ENCODE results near the gene HYLS1.
"Not testable (repeated sequence)": the region's sequence is repeated elsewhere in the genome, so short reads cannot be mapped to it uniquely, and the experiment has no call there.

Gene HYLS1

DNA sequence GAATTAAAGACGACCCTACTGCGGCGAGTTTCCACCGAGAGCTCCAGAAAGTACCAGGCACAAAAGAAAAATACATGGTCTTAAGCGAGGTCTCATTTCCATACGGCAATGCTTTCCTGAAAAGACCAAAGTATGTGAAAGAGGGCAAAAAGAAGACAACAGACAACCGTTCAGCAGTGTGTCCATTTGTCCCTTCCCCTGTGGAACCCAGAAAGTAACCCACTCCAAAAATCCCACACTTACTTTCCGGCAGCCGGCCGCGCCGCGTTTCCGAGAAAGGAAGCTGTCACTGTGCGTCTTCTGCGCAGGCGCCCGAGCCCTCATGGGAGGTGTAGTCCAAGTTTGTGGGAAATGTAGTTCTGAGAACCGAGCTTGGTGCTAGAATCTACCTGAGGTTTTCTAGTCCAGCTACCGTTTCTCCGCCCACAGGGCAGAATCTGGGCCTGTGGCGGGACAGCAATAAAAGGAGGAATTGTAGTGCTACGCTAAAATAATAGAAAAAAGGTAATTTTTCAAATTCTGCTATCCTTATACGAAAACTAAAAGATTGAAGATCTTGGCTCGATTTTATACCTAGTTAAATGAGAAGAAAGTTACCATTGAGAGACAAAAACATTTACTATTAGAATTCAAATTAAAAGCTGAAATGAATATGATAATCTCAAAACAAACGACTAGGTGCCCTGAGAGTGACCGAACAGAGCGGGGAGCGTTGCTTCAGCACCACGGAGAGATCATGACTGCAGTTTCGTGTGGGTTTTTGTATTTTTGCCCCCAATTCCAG, 15.7 kb downstream of the HYLS1 start, which contains the start of gene PUS3:
Gene PUS3, minus strand, starts transcription at position 280 of the 784 bp plus-strand sequence. CDS start 6,922 bp downstream, outside the sequence.
- DNase-seq (ENCODE audit: low read depth, low spot score) = peak; percentile 84

DNA sequence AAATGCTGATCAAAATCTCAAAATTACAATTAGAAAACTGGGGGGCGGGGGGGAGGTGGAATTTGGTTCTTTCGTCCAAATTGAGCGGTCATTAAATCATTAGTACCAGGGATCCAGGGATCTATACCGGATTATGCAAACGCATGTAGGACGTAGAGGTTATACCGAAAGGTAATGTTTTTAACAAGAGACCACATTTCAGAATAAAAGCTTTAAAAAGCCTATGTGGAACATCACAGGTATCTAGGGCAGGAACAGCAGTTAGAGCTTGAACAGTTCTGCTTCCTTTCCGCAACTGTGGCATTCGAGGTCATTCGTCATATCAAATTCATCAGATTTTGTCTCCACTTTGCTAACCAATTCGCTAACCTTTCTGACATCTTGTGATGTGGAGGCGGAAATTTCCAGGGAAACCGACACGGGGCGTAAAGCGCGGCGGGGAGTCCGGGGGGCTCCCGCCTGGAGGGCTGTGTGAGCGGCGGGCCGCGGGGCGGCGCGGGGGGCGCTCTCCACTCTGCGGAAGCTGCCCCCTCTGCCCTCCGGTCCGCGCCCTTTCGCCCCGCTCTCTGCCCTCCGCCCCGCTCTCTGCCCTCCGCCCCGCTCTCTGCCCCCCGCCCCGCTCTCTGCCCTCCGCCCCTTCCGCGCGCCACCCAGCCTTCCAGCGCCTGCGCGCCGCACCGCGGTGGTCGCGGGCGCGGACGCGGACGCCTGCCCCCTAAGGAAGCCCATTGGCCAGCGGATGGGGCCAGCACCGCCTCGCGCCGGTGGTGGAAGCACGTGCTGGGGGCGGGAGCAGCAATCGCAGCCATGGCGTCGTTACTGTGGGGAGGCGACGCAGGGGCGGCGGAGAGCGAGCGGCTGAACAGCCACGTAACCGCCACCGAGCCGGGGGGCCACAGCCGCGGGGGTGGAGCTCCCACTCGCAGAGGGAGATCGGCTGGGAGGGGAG, 16.5 kb downstream of the HYLS1 start, which contains the start of gene DDX25:
Gene DDX25, plus strand, starts transcription at position 798 of the 949 bp plus-strand sequence. Its CDS starts 10 bp downstream, at position 808.
- peak; percentile 61 for DNase-seq (ENCODE audit: low read depth, low spot score)

DNA sequence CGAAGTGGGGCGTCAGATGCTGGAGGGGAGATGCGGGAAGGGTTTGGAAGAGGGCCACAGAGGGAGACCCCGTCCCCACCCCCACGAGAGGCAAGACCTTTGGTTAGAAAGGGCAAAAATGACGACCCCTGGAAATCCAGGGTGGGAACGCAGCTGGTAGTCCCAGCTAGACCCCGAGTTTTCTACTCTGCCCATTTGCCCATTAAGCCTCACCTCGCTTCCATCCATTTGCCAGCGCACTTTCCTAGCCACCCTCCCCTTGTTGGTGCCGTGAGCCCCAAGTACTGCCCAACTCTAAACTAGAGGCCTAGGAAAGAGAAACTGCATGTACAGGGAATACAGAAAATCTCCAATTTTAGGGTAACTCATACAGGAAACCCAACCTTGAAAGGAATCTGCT, 17.2 kb downstream of the HYLS1 start:
- no peak for DNase-seq (ENCODE audit: low read depth, low spot score)

DNA sequence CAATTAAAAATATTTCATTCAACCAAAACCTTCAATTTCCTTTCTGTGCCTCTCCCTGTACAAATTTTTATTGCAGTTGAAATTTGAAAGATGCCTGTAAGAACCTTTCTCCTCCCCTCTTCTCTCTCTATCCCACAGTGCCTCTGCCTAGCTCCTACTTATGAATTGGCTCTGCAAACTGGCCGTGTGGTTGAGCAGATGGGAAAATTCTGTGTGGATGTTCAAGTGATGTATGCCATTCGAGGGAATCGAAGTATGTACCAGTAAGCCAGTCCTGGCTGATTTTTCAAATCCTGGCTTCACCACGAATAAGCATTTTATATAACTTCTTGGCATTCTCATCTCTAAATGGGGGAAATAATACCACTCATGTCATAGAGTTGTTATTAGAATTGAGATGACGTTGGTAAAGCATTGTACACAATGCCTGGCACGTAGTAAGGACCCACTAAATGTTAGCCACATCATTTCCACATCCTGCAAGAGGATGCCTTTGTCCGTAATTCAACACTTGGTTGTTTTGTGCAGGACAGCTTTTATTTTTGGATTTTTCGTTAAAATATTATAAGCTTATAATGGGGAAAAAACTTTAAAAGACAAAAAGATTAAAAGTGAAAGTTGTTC, 22.9 kb downstream of the HYLS1 start:
- no peak for DNase-seq (ENCODE audit: low read depth, low spot score)

DNA sequence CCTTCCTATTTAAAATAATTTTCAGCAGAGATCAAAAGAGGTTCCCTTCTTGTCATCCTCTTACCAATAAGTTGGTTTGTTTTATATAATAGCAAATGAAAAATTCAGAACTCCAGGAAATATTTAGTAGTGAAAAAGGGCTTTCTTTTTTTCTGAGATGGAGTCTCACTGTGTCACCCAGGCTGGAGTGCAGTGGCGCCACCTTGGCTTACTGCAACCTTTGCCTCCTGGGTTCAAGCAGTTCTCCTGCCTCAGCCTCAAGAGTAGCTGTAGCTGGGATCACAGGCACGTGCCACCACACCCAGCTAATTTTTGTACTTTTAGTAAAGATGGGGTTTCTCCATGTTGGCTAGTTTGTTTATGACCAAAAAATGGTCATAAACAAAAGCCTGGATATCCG, 27.1 kb downstream of the HYLS1 start:
- not testable (repeated sequence) for DNase-seq (ENCODE audit: low read depth, low spot score)

DNA sequence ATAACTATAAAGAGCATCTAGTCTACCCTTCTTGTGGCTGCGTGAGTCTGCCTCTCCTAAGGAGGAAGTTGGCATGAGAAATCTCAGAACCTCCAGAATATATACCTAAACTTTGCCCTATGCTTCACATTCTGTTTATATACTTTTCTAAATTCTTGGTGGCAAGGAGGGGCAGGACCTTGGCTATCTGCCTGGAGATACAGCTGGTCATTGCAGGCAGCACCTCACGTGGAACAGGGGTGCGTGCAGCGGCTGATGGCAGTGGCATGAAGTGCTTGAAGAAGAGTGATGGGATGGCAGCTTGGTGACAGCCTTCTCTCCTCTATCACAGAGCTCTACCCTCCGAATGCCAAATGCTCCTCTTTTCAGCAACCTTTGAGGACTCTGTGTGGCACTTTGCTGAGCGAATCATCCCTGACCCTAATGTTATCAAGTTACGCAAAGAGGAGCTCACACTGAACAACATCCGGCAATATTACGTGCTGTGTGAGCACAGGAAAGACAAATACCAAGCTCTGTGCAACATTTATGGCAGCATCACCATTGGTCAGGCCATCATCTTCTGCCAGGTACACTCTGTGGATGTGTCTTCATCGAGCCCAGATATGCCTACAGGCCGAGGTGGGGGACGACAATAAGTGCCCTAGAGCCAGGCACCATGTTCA, 29.3 kb downstream of the HYLS1 start:
- DNase-seq (ENCODE audit: low read depth, low spot score) = no peak

DNA sequence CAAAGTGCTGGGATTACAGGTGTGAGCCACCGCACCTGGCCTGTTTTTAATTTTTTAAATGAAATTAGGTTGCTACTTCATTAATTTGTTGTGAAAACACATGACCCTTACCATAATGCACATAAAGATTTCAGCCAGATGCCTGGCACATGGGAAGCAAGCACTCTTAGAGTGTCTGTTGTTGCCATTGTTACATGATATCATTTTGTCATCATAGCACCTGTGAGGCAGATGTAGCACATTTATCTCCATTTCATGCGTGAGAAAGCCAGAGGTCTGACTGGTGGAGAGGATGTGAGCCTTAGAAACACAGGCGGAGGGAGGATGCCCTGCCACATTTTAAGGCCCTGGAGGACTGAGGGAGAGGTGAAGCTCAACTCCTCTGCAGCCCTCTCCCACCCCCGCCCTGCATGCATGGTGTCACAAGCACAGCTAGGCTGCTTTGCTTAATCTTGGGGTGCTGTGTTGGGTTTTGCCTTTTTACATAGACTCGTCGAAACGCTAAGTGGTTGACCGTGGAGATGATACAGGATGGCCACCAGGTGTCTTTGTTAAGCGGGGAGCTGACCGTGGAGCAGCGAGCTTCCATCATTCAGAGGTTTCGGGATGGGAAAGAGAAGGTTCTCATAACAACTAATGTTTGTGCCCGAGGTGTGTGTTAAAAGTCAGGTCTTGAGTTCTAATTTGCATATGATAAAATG, 30.8 kb downstream of the HYLS1 start:
- no peak for DNase-seq (ENCODE audit: low read depth, low spot score)

DNA sequence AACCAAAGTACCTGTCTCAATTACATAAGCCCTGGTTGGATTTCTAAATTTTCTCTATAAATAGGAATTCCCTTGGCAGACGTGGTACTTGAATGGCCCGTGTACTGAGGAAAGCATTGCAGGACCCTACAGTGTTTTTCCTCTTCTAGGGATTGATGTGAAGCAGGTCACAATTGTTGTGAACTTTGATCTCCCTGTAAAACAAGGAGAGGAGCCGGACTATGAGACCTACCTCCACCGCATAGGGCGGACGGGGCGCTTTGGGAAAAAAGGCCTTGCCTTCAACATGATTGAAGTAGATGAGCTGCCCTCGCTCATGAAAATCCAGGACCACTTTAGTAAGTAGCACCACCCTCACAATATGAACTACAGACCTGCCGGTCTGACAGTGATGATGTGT, 33.6 kb downstream of the HYLS1 start:
- no peak for DNase-seq (ENCODE audit: low read depth, low spot score)

DNA sequence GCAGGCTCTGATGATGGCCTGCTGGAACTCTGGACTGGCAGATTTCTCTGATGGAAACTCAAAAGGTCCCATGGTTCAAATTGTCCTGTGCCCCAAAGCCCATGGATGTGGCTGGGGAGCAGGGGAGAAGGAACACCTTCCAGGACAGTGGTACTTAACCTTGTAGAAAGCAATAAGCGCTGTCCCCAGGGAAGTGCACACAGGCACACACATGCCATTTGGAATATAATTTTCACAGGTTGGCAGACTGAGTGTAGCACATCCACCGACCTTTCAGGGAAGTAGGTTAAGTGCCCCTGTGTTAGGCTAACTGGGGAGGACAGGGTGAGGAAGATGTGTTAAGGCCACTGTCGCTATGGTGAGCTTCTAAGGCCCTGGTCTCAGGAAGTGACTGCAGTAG, 34.7 kb downstream of the HYLS1 start:
- no peak for DNase-seq (ENCODE audit: low read depth, low spot score)

DNA sequence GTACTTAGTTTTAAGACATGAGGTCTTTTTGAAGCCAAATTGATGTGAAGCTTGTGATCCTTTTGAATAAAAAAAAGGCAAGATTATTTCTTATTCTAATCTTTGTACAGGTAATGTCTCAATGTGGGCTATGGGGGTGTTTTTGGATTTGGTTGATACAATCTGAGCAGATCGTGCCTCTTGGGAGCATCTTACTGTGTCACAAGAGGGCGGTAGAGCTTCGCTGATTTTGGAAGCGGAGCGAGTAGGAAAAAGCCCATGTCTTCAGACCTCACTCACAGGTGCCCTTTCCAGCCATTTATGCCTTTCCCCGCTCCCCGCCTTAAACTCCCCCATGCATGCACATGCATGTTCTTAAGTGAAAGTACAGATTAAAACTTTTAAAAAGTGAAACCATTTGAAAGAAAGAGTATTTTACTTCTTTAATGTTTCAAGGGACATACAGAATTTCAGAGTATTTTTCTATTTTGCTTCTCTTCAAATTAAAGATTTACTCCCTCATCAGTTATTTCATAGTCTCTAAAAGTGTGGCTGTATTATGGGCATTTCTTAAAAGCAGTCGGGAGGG, 35.6 kb downstream of the HYLS1 start:
- DNase-seq (ENCODE audit: low read depth, low spot score) = peak; percentile 72

DNA sequence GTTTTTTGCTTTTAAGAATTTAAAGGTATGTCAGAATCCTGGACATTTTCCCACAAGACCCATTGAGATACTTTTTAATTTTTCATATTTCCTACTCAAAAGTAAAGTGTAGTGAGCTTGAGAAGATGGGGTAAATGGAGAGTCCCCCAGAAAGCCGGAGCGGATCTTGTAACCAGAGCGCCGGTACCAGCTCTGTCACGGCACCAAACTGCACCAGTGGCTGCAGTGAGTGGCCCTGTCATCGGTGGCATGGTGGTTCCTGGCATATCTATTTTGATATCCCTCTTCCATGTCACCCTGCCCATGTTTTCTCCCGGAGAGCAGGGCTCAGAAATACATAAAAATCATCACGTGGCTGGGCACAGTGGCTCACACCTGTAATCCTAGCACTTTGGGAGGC, 36.2 kb downstream of the HYLS1 start:
- no peak for DNase-seq (ENCODE audit: low read depth, low spot score)

DNA sequence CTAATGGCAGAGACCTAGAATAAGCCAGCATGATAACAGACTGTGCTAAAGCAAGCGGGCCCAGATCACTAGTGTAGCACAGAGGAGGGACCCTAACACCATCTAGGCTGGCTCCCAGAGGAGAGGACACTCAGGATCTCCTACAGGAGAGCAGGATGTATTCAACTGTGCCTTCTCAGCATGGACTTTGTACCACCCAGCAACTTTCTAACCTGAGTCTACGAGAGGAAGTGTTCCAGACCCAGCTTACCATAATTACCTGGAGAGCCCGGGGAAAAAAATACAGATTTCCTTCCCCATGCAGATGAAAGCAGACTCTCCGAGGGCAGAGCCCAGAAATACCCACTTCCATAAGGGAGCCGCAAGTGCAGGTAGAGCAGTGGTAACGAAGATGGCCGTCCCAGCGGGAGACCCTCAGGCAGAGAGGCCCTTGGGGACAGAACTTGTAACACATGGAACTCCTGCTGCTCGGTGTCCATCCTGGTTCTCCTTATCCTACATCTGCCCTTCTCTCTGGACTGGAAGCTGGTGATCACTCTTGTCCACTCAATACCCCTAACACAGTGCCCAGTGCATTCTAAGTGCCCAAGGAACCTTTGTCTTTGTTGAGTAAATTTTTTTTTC, 37.0 kb downstream of the HYLS1 start:
- DNase-seq (ENCODE audit: low read depth, low spot score) = no peak

DNA sequence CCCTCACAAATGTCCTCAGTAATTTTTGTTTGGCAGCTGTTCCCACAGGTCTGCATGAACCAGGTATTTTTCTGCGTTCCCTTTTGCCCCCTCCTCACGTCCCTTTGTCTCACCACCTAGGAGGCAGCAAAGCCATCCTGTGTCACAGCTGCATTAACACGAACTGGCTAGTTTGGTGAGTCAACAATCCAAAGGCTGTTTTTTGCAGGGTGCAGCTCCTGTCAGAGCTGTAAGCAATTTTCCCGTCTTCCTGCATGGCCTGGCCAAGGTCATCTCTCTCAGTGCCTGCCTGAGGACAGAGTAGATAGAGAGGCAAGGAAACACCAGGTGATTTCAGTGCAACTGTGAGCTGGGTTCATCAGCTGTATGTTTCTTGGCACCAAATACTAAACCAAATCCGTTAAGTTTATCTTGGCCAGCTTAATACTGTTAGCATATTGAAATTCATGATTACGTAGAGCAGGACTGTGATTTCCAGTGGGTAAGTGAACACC, 37.8 kb downstream of the HYLS1 start:
- no peak for DNase-seq (ENCODE audit: low read depth, low spot score)

DNA sequence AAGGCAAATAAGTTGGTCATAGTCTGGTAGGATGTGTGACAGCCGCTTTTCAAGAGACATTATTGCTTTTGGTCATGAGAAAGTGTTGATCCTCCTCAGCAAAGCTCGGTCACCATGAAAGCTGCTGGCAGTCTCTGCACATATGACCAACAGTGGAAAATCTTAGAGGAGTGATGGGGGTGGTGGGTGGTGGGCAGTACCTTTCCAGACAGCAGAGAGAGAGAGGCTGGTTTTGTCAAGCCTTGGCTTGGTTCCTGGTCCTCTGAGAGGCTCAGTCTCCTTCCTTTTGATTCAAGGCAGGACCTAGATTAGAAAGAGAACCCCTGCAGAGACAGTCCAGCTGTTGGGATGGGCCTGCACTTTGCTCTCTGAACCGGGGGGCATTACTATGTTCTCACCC, 38.3 kb downstream of the HYLS1 start:
- no peak for DNase-seq (ENCODE audit: low read depth, low spot score)

DNA sequence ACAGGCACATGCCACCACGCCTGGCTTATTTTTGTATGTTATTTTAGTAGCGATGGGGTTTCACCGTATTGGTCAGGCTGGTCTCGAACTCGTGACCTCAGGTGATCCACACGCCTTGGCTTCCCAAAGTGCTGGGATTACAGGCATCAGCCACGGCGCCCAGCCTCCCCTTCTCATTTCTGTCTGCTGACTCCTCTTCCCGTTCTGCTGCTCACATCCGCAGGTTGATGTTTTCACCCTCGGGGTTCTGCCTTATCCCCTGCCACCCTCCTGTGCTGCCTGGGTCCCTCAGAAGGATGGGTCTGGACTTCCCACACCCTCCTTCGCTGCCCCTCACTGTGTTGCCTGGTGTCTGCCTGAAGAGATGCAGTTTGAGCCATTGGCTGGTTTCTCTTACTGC, 39.2 kb downstream of the HYLS1 start:
- DNase-seq (ENCODE audit: low read depth, low spot score) = no peak

DNA sequence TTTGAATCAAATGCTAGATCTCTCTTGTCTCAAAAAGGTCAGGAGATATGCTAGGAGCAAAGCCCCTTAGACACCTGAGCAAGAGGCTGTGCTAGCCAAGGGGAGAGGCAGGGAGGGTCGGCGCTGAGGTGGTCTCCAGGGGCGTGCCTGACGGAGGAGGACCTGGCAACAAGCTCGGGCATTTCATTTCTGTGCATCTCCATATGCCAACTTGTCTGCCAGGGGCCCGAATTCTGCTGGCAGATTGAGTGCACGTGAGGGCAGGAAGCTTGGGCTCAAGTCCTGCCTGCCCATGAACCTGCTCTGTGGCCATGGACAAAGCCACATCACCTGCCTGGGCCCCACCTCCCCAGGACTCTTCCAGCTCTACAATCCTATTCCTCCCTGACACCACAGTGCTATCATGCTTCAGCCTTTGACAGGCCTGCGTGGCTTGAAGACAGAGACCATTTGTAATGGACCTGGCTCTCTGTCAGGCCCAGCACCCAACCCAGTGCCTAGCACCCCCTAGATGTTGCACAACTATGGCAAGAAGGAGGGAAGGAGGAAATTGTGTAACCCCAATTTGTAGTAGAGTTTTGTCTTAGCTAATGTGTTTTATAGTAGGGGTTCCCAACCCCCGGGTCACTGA, 42.1 kb downstream of the HYLS1 start:
- no peak for DNase-seq (ENCODE audit: low read depth, low spot score)

DNA sequence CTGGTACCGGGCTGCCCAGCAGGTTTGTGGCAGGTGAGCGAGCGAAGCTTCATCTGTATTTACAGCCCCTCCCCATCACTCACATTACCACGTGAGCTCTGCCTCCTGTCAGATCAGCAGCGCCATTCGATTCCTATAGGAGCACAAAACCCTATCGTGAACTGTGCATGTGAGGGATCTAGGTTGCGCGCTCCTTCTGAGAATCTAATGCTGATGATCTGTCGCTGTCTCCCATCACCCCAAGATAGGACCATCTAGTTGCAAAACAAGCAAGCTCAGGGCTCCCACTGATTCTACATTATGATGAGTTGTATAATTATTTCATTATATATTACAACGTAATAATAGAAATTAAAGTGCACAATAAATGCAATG, 42.6 kb downstream of the HYLS1 start:
- no peak for DNase-seq (ENCODE audit: low read depth, low spot score)

DNA sequence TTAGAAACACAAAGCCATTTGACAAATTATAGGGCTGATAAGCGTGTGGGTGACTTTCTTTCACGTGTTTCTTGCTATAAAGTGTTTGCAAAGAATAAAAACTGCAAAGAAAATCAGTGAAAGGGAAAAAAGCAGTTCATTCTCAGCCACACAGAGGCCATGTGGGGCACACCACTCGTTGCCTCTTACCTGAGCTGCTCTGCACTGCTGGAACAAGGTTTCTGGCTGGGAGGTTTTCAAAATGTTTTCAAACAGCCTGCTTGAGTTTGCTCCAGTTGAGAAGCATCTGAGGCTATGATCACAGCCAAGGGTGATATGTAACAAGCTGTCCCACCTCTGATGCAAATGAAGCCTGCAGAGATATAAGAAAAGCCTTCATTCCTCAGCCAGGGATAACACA, 43.6 kb downstream of the HYLS1 start:
- DNase-seq (ENCODE audit: low read depth, low spot score) = no peak

DNA sequence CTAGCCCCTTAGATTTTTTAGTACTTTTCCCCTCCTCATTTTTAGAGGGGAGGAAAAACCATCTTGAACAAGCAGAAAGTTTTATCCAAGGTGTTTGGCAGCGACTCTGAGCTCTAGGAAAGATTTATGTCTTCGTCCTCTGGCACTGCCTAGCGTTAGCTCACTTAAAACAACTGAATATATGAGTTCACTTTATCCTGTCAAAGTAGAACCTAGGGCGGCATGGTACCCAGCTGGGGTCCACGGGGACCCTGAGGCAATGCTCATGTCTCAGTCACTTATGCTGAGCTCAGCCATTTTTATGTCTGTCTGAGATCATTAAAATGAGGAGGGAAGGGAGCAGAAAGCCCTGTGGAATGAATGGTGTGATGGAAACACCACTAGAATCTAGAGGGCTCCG, 44.2 kb downstream of the HYLS1 start:
- DNase-seq (ENCODE audit: low read depth, low spot score) = no peak

Data from ELF-1 (cell line).